Cardiac muscle cell (in vitro differentiated cells and primary cell): ENCODE data around the gene PARD3. TPM values are rescaled to one million over a fixed set of nuclear protein-coding genes. Genes with fewer than 3 reads are reported as not detected.

ENCODE experiments used
- DNase-seq, 2 donors: peaks; one replicate each; pipeline versions ENCODE4 v3.0.0 to v3.0.0-alpha.2; 2010 to 2017; ENCODE audit warnings: low read depth in 1 of 2, low spot score in 1 of 2
- H3K27ac ChIP-seq: fragments of 200-600 bp; sonication (generic); 2 replicates; pipeline ENCODE4 v1.5.1; 2016
- H3K27me3 ChIP-seq: fragments of 200-600 bp; sonication (generic); 2 replicates; pipeline ENCODE4 v1.6.0; 2016; ENCODE audit warnings: control low read depth
- H3K36me3 ChIP-seq: fragments of 200-600 bp; sonication (generic); 2 replicates; pipeline ENCODE4 v1.5.1; 2016; ENCODE audit warnings: control low read depth
- H3K4me1 ChIP-seq: fragments of 200-600 bp; sonication (generic); 2 replicates; pipeline ENCODE4 v1.8.1; 2017; ENCODE audit warnings: low read depth, mild to moderate bottlenecking, mixed run types
- H3K4me3 ChIP-seq: fragments of 200-600 bp; sonication (generic); 2 replicates; pipeline ENCODE4 v1.5.1; 2016; ENCODE audit warnings: mild to moderate bottlenecking
- H3K9me3 ChIP-seq: fragments of 200-600 bp; sonication (generic); 2 replicates; pipeline ENCODE4 v1.5.1; 2017; ENCODE audit warnings: low read depth, mild to moderate bottlenecking, control low read depth
- polyA plus RNA-seq: library from polyadenylated mRNA; unstranded; fragments of >200 nt; fragmentation: Nextera tagmentation; extraction: Ambion mirVana; gene quantifications from 2 replicates; pipeline ENCODE4 v1.2.1, GENCODE V29; 2016
- total RNA-seq: library from RNA; depleted of rRNA; stranded (reverse); fragments of >200 nt; gene quantifications from 2 replicates; pipeline ENCODE4 v1.2.3, GENCODE V29; 2016
- TF ChIP-seq, protein P1 (sequence below): IDR thresholded peaks from 2 replicates; pipeline ENCODE4 v1.5.1; 2012; ENCODE audit warnings: low read depth, mild to moderate bottlenecking, low read length

Gene PARD3
- total and polyA plus RNA-seq, 2 experiments from 2014 or later, result 36.5 to 64.8 TPM

DNA sequence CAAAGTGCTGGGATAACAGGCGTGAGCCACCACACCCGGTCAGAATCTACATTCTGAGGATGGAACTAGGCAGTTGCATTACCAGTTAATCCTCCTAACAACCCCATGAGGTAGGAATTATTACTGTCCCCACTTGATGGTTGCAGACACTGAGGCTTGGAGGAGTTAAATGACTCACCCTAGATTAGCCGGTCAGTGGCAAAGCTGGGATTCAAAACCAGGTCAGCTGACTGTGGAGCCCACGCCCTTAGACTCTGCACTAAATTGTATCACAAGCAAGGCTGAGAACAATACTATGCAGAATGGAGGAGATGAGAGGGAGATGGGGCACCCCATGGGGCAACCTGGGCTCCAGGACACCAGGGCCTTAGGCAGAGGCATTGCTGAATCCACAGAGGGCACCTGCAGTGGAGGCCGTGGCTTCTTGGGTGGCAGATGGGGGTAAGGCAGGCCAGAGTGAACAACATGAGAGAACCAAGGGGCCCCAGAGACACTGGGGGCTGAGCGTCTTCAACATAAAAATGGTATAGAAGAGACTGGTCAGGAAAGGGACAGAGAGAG lies 723.4 kb downstream of the PARD3 start:
- Histone ChIP-seq H3K4me3 (no peak overlapping the region), H3K9me3 (no peaks in the 10 kb centered on the region), H3K27me3 (no peaks in the 10 kb centered on the region), H3K27ac (no peak overlapping the region), H3K36me3 (no peaks in the 10 kb centered on the region), H3K4me1 (no peaks in the 10 kb centered on the region)
- no peak for DNase-seq
- TF ChIP-seq, protein P1, sequence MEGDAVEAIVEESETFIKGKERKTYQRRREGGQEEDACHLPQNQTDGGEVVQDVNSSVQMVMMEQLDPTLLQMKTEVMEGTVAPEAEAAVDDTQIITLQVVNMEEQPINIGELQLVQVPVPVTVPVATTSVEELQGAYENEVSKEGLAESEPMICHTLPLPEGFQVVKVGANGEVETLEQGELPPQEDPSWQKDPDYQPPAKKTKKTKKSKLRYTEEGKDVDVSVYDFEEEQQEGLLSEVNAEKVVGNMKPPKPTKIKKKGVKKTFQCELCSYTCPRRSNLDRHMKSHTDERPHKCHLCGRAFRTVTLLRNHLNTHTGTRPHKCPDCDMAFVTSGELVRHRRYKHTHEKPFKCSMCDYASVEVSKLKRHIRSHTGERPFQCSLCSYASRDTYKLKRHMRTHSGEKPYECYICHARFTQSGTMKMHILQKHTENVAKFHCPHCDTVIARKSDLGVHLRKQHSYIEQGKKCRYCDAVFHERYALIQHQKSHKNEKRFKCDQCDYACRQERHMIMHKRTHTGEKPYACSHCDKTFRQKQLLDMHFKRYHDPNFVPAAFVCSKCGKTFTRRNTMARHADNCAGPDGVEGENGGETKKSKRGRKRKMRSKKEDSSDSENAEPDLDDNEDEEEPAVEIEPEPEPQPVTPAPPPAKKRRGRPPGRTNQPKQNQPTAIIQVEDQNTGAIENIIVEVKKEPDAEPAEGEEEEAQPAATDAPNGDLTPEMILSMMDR, result no peak

DNA sequence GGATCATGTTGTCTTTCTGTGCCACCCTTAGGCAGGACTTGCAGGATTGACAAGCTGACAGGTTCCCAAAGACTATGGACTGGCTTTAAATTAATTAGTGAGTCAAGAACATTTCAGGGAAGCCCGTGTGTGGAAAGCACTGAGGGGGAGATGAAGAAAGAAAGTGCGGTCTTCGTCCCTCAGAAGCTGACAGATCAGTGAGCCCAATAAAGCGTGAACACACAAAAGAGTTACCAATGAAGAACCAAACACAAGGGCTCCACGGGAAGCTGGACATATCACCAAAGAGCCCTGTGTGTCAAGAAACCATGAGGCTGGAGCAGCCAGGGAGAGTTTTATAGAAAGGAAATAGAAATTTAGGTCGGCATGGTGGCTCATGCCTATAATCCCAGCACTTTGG lies 725.8 kb downstream of the PARD3 start:
- no peaks in the 10 kb centered on the region for H3K36me3 ChIP-seq
- TF ChIP-seq, protein P1, result no peak

DNA sequence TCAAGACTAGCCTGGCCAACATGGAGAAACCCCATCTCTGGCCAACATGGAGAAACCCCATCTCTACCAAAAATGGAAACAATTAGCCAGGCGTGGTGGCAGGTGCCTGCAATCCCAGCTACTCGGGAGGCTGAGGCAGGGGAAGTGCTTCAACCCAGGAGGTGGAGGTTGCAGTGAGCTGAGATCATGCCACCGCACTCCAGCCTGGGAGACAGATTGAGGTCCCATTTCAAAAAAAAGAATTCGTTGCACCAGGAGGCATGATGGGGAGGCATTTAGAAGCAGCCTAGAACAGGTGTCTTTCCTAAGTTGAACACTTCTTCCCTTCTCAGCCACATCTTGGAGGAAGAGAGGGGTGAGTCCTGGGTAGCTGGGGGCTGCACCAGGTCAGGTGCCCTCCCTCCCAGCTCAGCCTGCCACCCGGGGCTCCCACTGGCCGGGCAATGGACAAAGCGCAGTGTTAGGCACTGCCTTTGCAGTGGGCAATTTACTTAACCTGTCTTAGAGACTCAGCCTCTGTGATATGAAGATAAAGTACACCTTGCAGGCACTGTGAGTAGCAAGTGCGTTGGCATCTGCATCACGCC lies 726.8 kb downstream of the PARD3 start:
- no peak for DNase-seq
- Histone ChIP-seq H3K36me3 (no peaks in the 10 kb centered on the region), H3K9me3 (no peaks in the 10 kb centered on the region), H3K27ac (no peak overlapping the region), H3K4me1 (no peaks in the 10 kb centered on the region), H3K4me3 (no peak overlapping the region), H3K27me3 (no peaks in the 10 kb centered on the region)
- TF ChIP-seq, protein P1, result no peak

More for the DNA sequence above, 725.8 kb downstream of the PARD3 start:
- Histone ChIP-seq H3K4me3 (no peak overlapping the region), H3K4me1 (no peaks in the 10 kb centered on the region), H3K27me3 (no peaks in the 10 kb centered on the region), H3K27ac (no peak overlapping the region), H3K9me3 (no peaks in the 10 kb centered on the region)
- DNase-seq, result no peak

DNA sequence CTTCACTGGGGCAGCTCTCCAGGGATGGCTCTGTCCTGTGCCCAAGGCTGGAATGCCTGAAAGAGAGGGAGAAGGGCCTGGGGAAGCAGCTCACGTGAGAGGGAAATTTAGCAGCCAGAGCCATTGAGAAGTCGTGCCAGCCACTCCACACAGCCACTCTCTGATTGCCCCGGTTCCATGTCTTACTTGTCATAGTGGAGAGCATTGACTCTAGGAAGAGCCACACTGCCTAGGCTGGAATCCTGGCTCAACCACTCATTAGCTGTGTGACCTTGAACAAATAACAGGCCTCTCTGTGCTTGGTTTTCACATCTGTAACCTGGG lies 728.0 kb downstream of the PARD3 start:
- TF ChIP-seq, protein P1, result no peak

DNA sequence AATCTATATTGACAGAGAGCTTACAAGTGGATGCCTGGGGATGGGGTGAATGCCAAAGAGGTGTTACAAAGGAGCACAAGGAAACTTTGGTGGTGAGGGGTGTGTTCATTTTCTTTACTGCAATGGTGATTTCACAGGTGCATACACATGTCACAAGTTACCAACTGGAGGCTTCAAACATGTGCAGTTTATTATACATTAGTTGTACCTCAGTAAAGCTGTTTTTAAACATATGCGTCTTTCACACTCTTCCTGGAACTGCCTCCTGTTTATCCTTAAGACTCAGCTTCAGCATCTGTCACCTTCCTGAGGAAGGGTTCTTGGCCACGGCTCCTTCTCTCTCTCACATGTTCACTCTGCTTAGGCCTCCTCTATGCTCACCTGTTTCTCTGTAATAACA lies 731.5 kb downstream of the PARD3 start:
- TF ChIP-seq, protein P1, result no peak
- H3K4me1 ChIP-seq, result no peaks in the 10 kb centered on the region
- H3K27me3 ChIP-seq, result no peaks in the 10 kb centered on the region
- no peak overlapping the region for H3K27ac ChIP-seq
- DNase-seq, result no peak
- no peak overlapping the region for H3K4me3 ChIP-seq
- H3K36me3 ChIP-seq, result no peaks in the 10 kb centered on the region
- no peaks in the 10 kb centered on the region for H3K9me3 ChIP-seq

More for the DNA sequence above, 728.0 kb downstream of the PARD3 start:
- Histone ChIP-seq H3K9me3 (no peaks in the 10 kb centered on the region), H3K4me1 (no peaks in the 10 kb centered on the region), H3K27ac (no peak overlapping the region), H3K36me3 (no peaks in the 10 kb centered on the region), H3K4me3 (no peak overlapping the region), H3K27me3 (no peaks in the 10 kb centered on the region)
- no peak for DNase-seq
